DND-41 (cell line): ENCODE measurements around the gene CXCL10.

Source experiments
- ATAC-seq: fragments of 200-7000 bp; cut with Tn5 transposase; 3 replicates; pipeline ENCODE4 v1.9.1; 2021; ENCODE audit warnings: low read depth; ENCODE audit not compliant: insufficient read depth
- DNase-seq: peaks from one replicate; pipeline ENCODE4 v3.0.0-alpha.2; 2020
- H2AFZ ChIP-seq: 2 replicates; pipeline ENCODE4 v1.6.0; 2012; ENCODE audit warnings: low read depth, low read length
- H3K27ac ChIP-seq: 2 replicates; pipeline ENCODE4 v1.5.1; 2012; ENCODE audit warnings: low read length, inconsistent platforms
- H3K27me3 ChIP-seq: fragments of 200-600 bp; sonication (generic); 2 replicates; pipeline ENCODE4 v1.6.0; 2012; ENCODE audit warnings: low read length, mild to moderate bottlenecking, inconsistent platforms; ENCODE audit not compliant: insufficient read depth, poor library complexity
- H3K36me3 ChIP-seq: 2 replicates; pipeline ENCODE4 v1.5.1; 2012; ENCODE audit warnings: low read length, inconsistent platforms; ENCODE audit not compliant: insufficient read depth
- H3K4me1 ChIP-seq: 2 replicates; pipeline ENCODE4 v1.5.1; 2012; ENCODE audit warnings: mild to moderate bottlenecking, low read length; ENCODE audit not compliant: insufficient read depth
- H3K4me2 ChIP-seq: 2 replicates; pipeline ENCODE4 v1.6.0; 2012; ENCODE audit warnings: mild to moderate bottlenecking, moderate library complexity, low read length, inconsistent platforms; ENCODE audit not compliant: insufficient read depth
- H3K4me3 ChIP-seq, 2 experiments: fragments of 200-600 bp in 1 of 2; shearing (Covaris generic) in 1 of 2; 2 replicates each; pipeline ENCODE4 v1.5.1; 2012 to 2016; ENCODE audit warnings: inconsistent platforms in 2 of 2, low read length in 2 of 2, mild to moderate bottlenecking in 2 of 2, low read depth in 1 of 2, moderate library complexity in 1 of 2
- H3K79me2 ChIP-seq: 2 replicates; pipeline ENCODE4 v1.6.0; 2012; ENCODE audit warnings: low read length, inconsistent platforms; ENCODE audit not compliant: insufficient read depth
- H3K9ac ChIP-seq: 2 replicates; pipeline ENCODE4 v1.6.0; 2012; ENCODE audit warnings: low read depth, mild to moderate bottlenecking, inconsistent platforms, low read length, moderate library complexity
- H3K9me3 ChIP-seq: 2 replicates; pipeline ENCODE4 v1.5.1; 2012; ENCODE audit warnings: low read length, moderate library complexity, mild to moderate bottlenecking, inconsistent platforms; ENCODE audit not compliant: insufficient read depth, severe bottlenecking
- H4K20me1 ChIP-seq: 2 replicates; pipeline ENCODE4 v1.6.0; 2012; ENCODE audit warnings: low read length; ENCODE audit not compliant: insufficient read depth
- CTCF ChIP-seq: IDR thresholded peaks from 2 replicates; pipeline ENCODE4 v1.5.1; 2012; ENCODE audit warnings: borderline replicate concordance, low read length, moderate library complexity, mild to moderate bottlenecking; ENCODE audit not compliant: poor library complexity, severe bottlenecking; ENCODE audit errors: extremely low read depth
- EZH2 ChIP-seq: IDR thresholded peaks from 3 replicates; pipeline ENCODE4 v1.6.1; 2012; ENCODE audit warnings: borderline replicate concordance, low read depth, mild to moderate bottlenecking, moderate library complexity, low read length, inconsistent platforms; ENCODE audit not compliant: severe bottlenecking

The CXCL10 gene

GRCh38 chr4:76012388-76012801 lies 10.9 kb downstream of the CXCL10 start:
- TF ChIP-seq CTCF = no peak
- no peak for TF ChIP-seq EZH2
- H2AFZ ChIP-seq = no peak overlapping the region
- H3K36me3 ChIP-seq = no peaks in the 10 kb centered on the region
- H3K9me3 ChIP-seq = no peaks in the 10 kb centered on the region
- no peak overlapping the region for H3K4me3 ChIP-seq
- H3K4me1 ChIP-seq = no peaks in the 10 kb centered on the region
- H3K27ac ChIP-seq = no peak overlapping the region
- no peaks in the 10 kb centered on the region for H3K79me2 ChIP-seq
- H3K27me3 ChIP-seq = peaks cover 2% of the 10 kb centered on the region
- no peak for ATAC-seq
- no peak for DNase-seq
- no peak overlapping the region for H3K4me2 ChIP-seq
- no peaks in the 10 kb centered on the region for H4K20me1 ChIP-seq
- H3K9ac ChIP-seq = no peak overlapping the region

- H3K9me3 ChIP-seq = no peaks in the 10 kb centered on the region
- H3K27ac ChIP-seq = no peak overlapping the region
- H3K79me2 ChIP-seq = no peaks in the 10 kb centered on the region
- no peaks in the 10 kb centered on the region for H3K4me1 ChIP-seq
- H3K27me3 ChIP-seq = peaks cover 2% of the 10 kb centered on the region
- no peaks in the 10 kb centered on the region for H3K36me3 ChIP-seq
- no peak for TF ChIP-seq EZH2
- TF ChIP-seq CTCF = no peak
- no peak for DNase-seq
- no peak overlapping the region for H3K4me3 ChIP-seq
- no peak overlapping the region for H3K4me2 ChIP-seq
- H3K9ac ChIP-seq = no peak overlapping the region
- ATAC-seq = no peak
- no peaks in the 10 kb centered on the region for H4K20me1 ChIP-seq
- no peak overlapping the region for H2AFZ ChIP-seq
These were observed 11.5 kb downstream of the CXCL10 start for GRCh38 chr4:76011700-76012387.

GRCh38 chr4:76011018-76011670 lies 12.2 kb downstream of the CXCL10 start:
- H3K4me1 ChIP-seq = no peaks in the 10 kb centered on the region
- H3K36me3 ChIP-seq = no peaks in the 10 kb centered on the region
- ATAC-seq (no peak), DNase-seq (no peak)
- no peak overlapping the region for H2AFZ ChIP-seq
- no peak overlapping the region for H3K27ac ChIP-seq
- H3K79me2 ChIP-seq = no peaks in the 10 kb centered on the region
- H3K4me2 ChIP-seq = no peak overlapping the region
- no peak overlapping the region for H3K4me3 ChIP-seq
- no peak overlapping the region for H3K9ac ChIP-seq
- peaks cover 2% of the 10 kb centered on the region for H3K27me3 ChIP-seq
- TF ChIP-seq CTCF (no peak), EZH2 (no peak)
- no peaks in the 10 kb centered on the region for H3K9me3 ChIP-seq
- no peaks in the 10 kb centered on the region for H4K20me1 ChIP-seq
